ENCODE measurements around the gene AIFM3. TPM values are rescaled to one million over a fixed set of nuclear protein-coding genes. Genes with fewer than 3 reads are reported as not detected.

Gene AIFM3
- polyA plus RNA-seq, 4 donors: 5.1 to 9.4 (median 6.1) TPM

- Histone ChIP-seq H3K4me1 (ENCODE audit: control insufficient read depth in 3 of 3, insufficient read depth in 2 of 3, low read depth in 1 of 3, low read length in 2 of 3) (peaks cover 4 to 14% (median 5%) of the 10 kb centered on the region in 3 donors), H3K9me3 (ENCODE audit: control insufficient read depth in 2 of 2, insufficient read depth in 1 of 2, low read depth in 1 of 2, low read length in 1 of 2) (no peaks in the 10 kb centered on the region), H3K36me3 (ENCODE audit: control insufficient read depth in 3 of 3, insufficient read depth in 2 of 3, low read depth in 1 of 3, low read length in 3 of 3) (peaks cover 0 to 78% (median 3%) of the 10 kb centered on the region in 3 donors), H3K27ac (ENCODE audit: low read depth in 1 of 3, low read length in 2 of 3) (no peak overlapping the region), H3K27me3 (ENCODE audit: control insufficient read depth in 3 of 3, insufficient read depth in 3 of 3, low read length in 3 of 3) (no peaks in the 10 kb centered on the region), H3K4me3 (ENCODE audit: low read depth in 1 of 3, low read length in 3 of 3) (no peak overlapping the region)
- DNase-seq (no peak), FAIRE-seq (no peak)
- 81 to 85% (median 82%) methylated on average over 12 to 13 of the region's 13 CpGs for WGBS, 3 donors
Measured at GRCh38 chr22:20997536-20998257, 30.6 kb downstream of the AIFM3 start.

- FAIRE-seq (no peak), DNase-seq (no peak)
- 64 to 69% (median 68%) methylated on average over 7 of the region's 7 CpGs for WGBS, 3 donors
Measured at GRCh38 chr22:20998411-20999336, 31.6 kb downstream of the AIFM3 start.

GRCh38 chr22:20999350-21000206, 32.5 kb downstream of the AIFM3 start:
- H3K4me3 ChIP-seq (ENCODE audit: low read depth in 1 of 3, low read length in 3 of 3): no peak overlapping the region
- H3K36me3 ChIP-seq (ENCODE audit: control insufficient read depth in 3 of 3, insufficient read depth in 2 of 3, low read depth in 1 of 3, low read length in 3 of 3): peaks cover 0 to 60% (median 0%) of the 10 kb centered on the region in 3 donors

More at GRCh38 chr22:20998411-20999336, 31.6 kb downstream of the AIFM3 start:
- peaks cover 5 to 23% (median 7%) of the 10 kb centered on the region in 3 donors for H3K4me1 ChIP-seq (ENCODE audit: control insufficient read depth in 3 of 3, insufficient read depth in 2 of 3, low read depth in 1 of 3, low read length in 2 of 3)
- no peaks in the 10 kb centered on the region for H3K9me3 ChIP-seq (ENCODE audit: control insufficient read depth in 2 of 2, insufficient read depth in 1 of 2, low read depth in 1 of 2, low read length in 1 of 2)
- H3K27ac ChIP-seq (ENCODE audit: low read depth in 1 of 3, low read length in 2 of 3): no peak overlapping the region
- no peak overlapping the region for H3K4me3 ChIP-seq (ENCODE audit: low read depth in 1 of 3, low read length in 3 of 3)
- peaks cover 0 to 69% (median 2%) of the 10 kb centered on the region in 3 donors for H3K36me3 ChIP-seq (ENCODE audit: control insufficient read depth in 3 of 3, insufficient read depth in 2 of 3, low read depth in 1 of 3, low read length in 3 of 3)
- no peaks in the 10 kb centered on the region for H3K27me3 ChIP-seq (ENCODE audit: control insufficient read depth in 3 of 3, insufficient read depth in 3 of 3, low read length in 3 of 3)

GRCh38 chr22:21000207-21000986, 33.3 kb downstream of the AIFM3 start:
- no peak for FAIRE-seq
- H3K27me3 ChIP-seq (ENCODE audit: control insufficient read depth in 3 of 3, insufficient read depth in 3 of 3, low read length in 3 of 3): no peaks in the 10 kb centered on the region
- H3K4me3 ChIP-seq (ENCODE audit: low read depth in 1 of 3, low read length in 3 of 3): peak overlapping the region in 2 of 3 donors; percentile 76 to 89
- peaks cover 5 to 28% (median 7%) of the 10 kb centered on the region in 3 donors for H3K4me1 ChIP-seq (ENCODE audit: control insufficient read depth in 3 of 3, insufficient read depth in 2 of 3, low read depth in 1 of 3, low read length in 2 of 3)
- H3K36me3 ChIP-seq (ENCODE audit: control insufficient read depth in 3 of 3, insufficient read depth in 2 of 3, low read depth in 1 of 3, low read length in 3 of 3): peaks cover 0 to 51% (median 0%) of the 10 kb centered on the region in 3 donors
- whole genome bisulfite sequencing, 3 donors: 33 to 52% (median 44%) methylated on average over 21 to 22 of the region's 22 CpGs
- peak overlapping the region in 2 of 3 donors; percentile 99 for H3K27ac ChIP-seq (ENCODE audit: low read depth in 1 of 3, low read length in 2 of 3)
- no peak for DNase-seq
- no peaks in the 10 kb centered on the region for H3K9me3 ChIP-seq (ENCODE audit: control insufficient read depth in 2 of 2, insufficient read depth in 1 of 2, low read depth in 1 of 2, low read length in 1 of 2)

More at GRCh38 chr22:20999350-21000206, 32.5 kb downstream of the AIFM3 start:
- Histone ChIP-seq H3K27me3 (ENCODE audit: control insufficient read depth in 3 of 3, insufficient read depth in 3 of 3, low read length in 3 of 3) (no peaks in the 10 kb centered on the region), H3K9me3 (ENCODE audit: control insufficient read depth in 2 of 2, insufficient read depth in 1 of 2, low read depth in 1 of 2, low read length in 1 of 2) (no peaks in the 10 kb centered on the region), H3K27ac (ENCODE audit: low read depth in 1 of 3, low read length in 2 of 3) (no peak overlapping the region), H3K4me1 (ENCODE audit: control insufficient read depth in 3 of 3, insufficient read depth in 2 of 3, low read depth in 1 of 3, low read length in 2 of 3) (peaks cover 5 to 28% (median 7%) of the 10 kb centered on the region in 3 donors)
- FAIRE-seq (no peak), DNase-seq (no peak)
- WGBS, 3 donors: 91 to 95% (median 92%) methylated on average over 26 to 27 of the region's 27 CpGs

- Histone ChIP-seq H3K4me3 (ENCODE audit: low read depth in 1 of 3, low read length in 3 of 3) (peak overlapping the region; percentile 21 to 89 (median 76)), H3K9me3 (ENCODE audit: control insufficient read depth in 2 of 2, insufficient read depth in 1 of 2, low read depth in 1 of 2, low read length in 1 of 2) (no peaks in the 10 kb centered on the region), H3K4me1 (ENCODE audit: control insufficient read depth in 3 of 3, insufficient read depth in 2 of 3, low read depth in 1 of 3, low read length in 2 of 3) (peaks cover 5 to 28% (median 7%) of the 10 kb centered on the region in 3 donors), H3K27ac (ENCODE audit: low read depth in 1 of 3, low read length in 2 of 3) (peak overlapping the region; percentile 97 to 99 (median 99)), H3K36me3 (ENCODE audit: control insufficient read depth in 3 of 3, insufficient read depth in 2 of 3, low read depth in 1 of 3, low read length in 3 of 3) (peaks cover 0 to 45% (median 0%) of the 10 kb centered on the region in 3 donors), H3K27me3 (ENCODE audit: control insufficient read depth in 3 of 3, insufficient read depth in 3 of 3, low read length in 3 of 3) (no peaks in the 10 kb centered on the region)
- 1% methylated on average over 26 of the region's 26 CpGs for WGBS, 3 donors
- DNase-seq (peak in 1 of 2 donors; percentile 30), FAIRE-seq (no peak)
Measured at GRCh38 chr22:21000987-21001600, 34.0 kb downstream of the AIFM3 start.

GRCh38 chr22:21001601-21002325, 34.7 kb downstream of the AIFM3 start, which contains the start of gene THAP7:
Gene THAP7 (minus strand): TSS chr22:21002118. CDS start chr22:21001911, 207 bp downstream.
- H3K27me3 ChIP-seq (ENCODE audit: control insufficient read depth in 3 of 3, insufficient read depth in 3 of 3, low read length in 3 of 3): no peaks in the 10 kb centered on the region
- FAIRE-seq (no peak), DNase-seq (peak; percentile 97 to 99)
- peaks cover 5 to 28% (median 7%) of the 10 kb centered on the region in 3 donors for H3K4me1 ChIP-seq (ENCODE audit: control insufficient read depth in 3 of 3, insufficient read depth in 2 of 3, low read depth in 1 of 3, low read length in 2 of 3)
- WGBS, 3 donors: 0 to 1% (median 0%) methylated on average over 70 to 83 of the region's 83 CpGs
- H3K27ac ChIP-seq (ENCODE audit: low read depth in 1 of 3, low read length in 2 of 3): peak within 1 kb of the TSS; percentile 97 to 99 (median 99)
- peak within 1 kb of the TSS; percentile 42 to 89 (median 76) for H3K4me3 ChIP-seq (ENCODE audit: low read depth in 1 of 3, low read length in 3 of 3)
- no peaks in the 10 kb centered on the region for H3K9me3 ChIP-seq (ENCODE audit: control insufficient read depth in 2 of 2, insufficient read depth in 1 of 2, low read depth in 1 of 2, low read length in 1 of 2)
- H3K36me3 ChIP-seq (ENCODE audit: control insufficient read depth in 3 of 3, insufficient read depth in 2 of 3, low read depth in 1 of 3, low read length in 3 of 3): peaks cover 0 to 39% (median 0%) of the 10 kb centered on the region in 3 donors

Data from small intestine (tissue), 7 donors.